ENCODE measurements around the gene MAP4K4.

MAP4K4 gene

GRCh38 chr2:101843048-101843447 lies 145.5 kb downstream of the MAP4K4 start:
- Histone ChIP-seq H3K79me2 (ENCODE audit: low read length) (no peaks in the 10 kb centered on the region), H3K4me2 (ENCODE audit: low read length) (no peak overlapping the region), H4K20me1 (ENCODE audit: insufficient read depth, low read length) (peaks cover 7% of the 10 kb centered on the region), H2AFZ (ENCODE audit: low read depth, low read length) (no peak overlapping the region), H3K4me3 (ENCODE audit: low read length) (no peak overlapping the region), H3K9ac (ENCODE audit: low read length) (no peak overlapping the region), H3K27ac (ENCODE audit: low read length) (no peak overlapping the region), H3K4me1 (ENCODE audit: low read length) (peaks cover 4% of the 10 kb centered on the region), H3K36me3 (replicated peaks; ENCODE audit: low read depth, low read length) (peaks cover 79% of the 10 kb centered on the region), H3K9me3 (ENCODE audit: insufficient read depth, low read length) (no peaks in the 10 kb centered on the region), H3K27me3 (ENCODE audit: low read depth, low read length) (no peaks in the 10 kb centered on the region)
- TF ChIP-seq CTCF (IDR thresholded peaks at IDR 0.05; ENCODE audit: low read depth, low read length) (no peak), EZH2phosphoT487 (IDR thresholded peaks at IDR 0.05; ENCODE audit: low read depth) (no peak)

GRCh38 chr2:101843471-101843870 lies 146.0 kb downstream of the MAP4K4 start:
- TF ChIP-seq EZH2phosphoT487 (IDR thresholded peaks at IDR 0.05; ENCODE audit: low read depth) (no peak), CTCF (IDR thresholded peaks at IDR 0.05; ENCODE audit: low read depth, low read length) (no peak)
- Histone ChIP-seq H3K4me2 (ENCODE audit: low read length) (no peak overlapping the region), H3K9ac (ENCODE audit: low read length) (no peak overlapping the region)

GRCh38 chr2:101844055-101844635 lies 146.6 kb downstream of the MAP4K4 start:
- Histone ChIP-seq H3K27ac (ENCODE audit: low read length) (no peak overlapping the region), H2AFZ (ENCODE audit: low read depth, low read length) (no peak overlapping the region), H3K79me2 (ENCODE audit: low read length) (no peaks in the 10 kb centered on the region; the same call in 1 of the 2 replicates), H3K4me2 (ENCODE audit: low read length) (no peak overlapping the region), H3K36me3 (replicated peaks; ENCODE audit: low read depth, low read length) (peaks cover 80% of the 10 kb centered on the region), H3K9me3 (ENCODE audit: insufficient read depth, low read length) (no peaks in the 10 kb centered on the region), H4K20me1 (ENCODE audit: insufficient read depth, low read length) (peaks cover 16% of the 10 kb centered on the region), H3K9ac (ENCODE audit: low read length) (no peak overlapping the region), H3K27me3 (ENCODE audit: low read depth, low read length) (no peaks in the 10 kb centered on the region), H3K4me3 (ENCODE audit: low read length) (no peak overlapping the region), H3K4me1 (ENCODE audit: low read length) (peaks cover 10% of the 10 kb centered on the region)
- TF ChIP-seq EZH2phosphoT487 (IDR thresholded peaks at IDR 0.05; ENCODE audit: low read depth): no peak
- no peak for TF ChIP-seq CTCF (IDR thresholded peaks at IDR 0.05; ENCODE audit: low read depth, low read length)

More at GRCh38 chr2:101843471-101843870, 146.0 kb downstream of the MAP4K4 start:
- peaks cover 81% of the 10 kb centered on the region for H3K36me3 ChIP-seq (replicated peaks; ENCODE audit: low read depth, low read length)
- H3K9me3 ChIP-seq (ENCODE audit: insufficient read depth, low read length): no peaks in the 10 kb centered on the region
- H3K79me2 ChIP-seq (ENCODE audit: low read length): no peaks in the 10 kb centered on the region
- peaks cover 11% of the 10 kb centered on the region for H4K20me1 ChIP-seq (ENCODE audit: insufficient read depth, low read length)
- H2AFZ ChIP-seq (ENCODE audit: low read depth, low read length): no peak overlapping the region
- H3K27me3 ChIP-seq (ENCODE audit: low read depth, low read length): no peaks in the 10 kb centered on the region
- peaks cover 8% of the 10 kb centered on the region for H3K4me1 ChIP-seq (ENCODE audit: low read length)
- no peak overlapping the region for H3K27ac ChIP-seq (ENCODE audit: low read length)
- H3K4me3 ChIP-seq (ENCODE audit: low read length): no peak overlapping the region

GRCh38 chr2:101846973-101847372 lies 149.5 kb downstream of the MAP4K4 start:
- peaks cover 10% of the 10 kb centered on the region for H3K4me1 ChIP-seq (ENCODE audit: low read length)
- no peak overlapping the region for H3K4me3 ChIP-seq (ENCODE audit: low read length)
- H3K9ac ChIP-seq (ENCODE audit: low read length): no peak overlapping the region
- H3K27ac ChIP-seq (ENCODE audit: low read length): no peak overlapping the region
- TF ChIP-seq EZH2phosphoT487 (IDR thresholded peaks at IDR 0.05; ENCODE audit: low read depth) (no peak), CTCF (IDR thresholded peaks at IDR 0.05; ENCODE audit: low read depth, low read length) (no peak)
- no peak overlapping the region for H2AFZ ChIP-seq (ENCODE audit: low read depth, low read length)
- H3K79me2 ChIP-seq (ENCODE audit: low read length): peaks cover 3% of the 10 kb centered on the region; the same call in 1 of the 2 replicates
- no peaks in the 10 kb centered on the region for H3K27me3 ChIP-seq (ENCODE audit: low read depth, low read length)
- H3K4me2 ChIP-seq (ENCODE audit: low read length): no peak overlapping the region
- H3K9me3 ChIP-seq (ENCODE audit: insufficient read depth, low read length): no peaks in the 10 kb centered on the region
- peaks cover 16% of the 10 kb centered on the region for H4K20me1 ChIP-seq (ENCODE audit: insufficient read depth, low read length)
- H3K36me3 ChIP-seq (replicated peaks; ENCODE audit: low read depth, low read length): peaks cover 65% of the 10 kb centered on the region
